GM18951 (cell line): ENCODE measurements around the gene SORCS1.

ENCODE experiments used
- POLR2A ChIP-seq: IDR thresholded peaks from 4 replicates; pipeline ENCODE4 v1.6.1; 2011; ENCODE audit warnings: mild to moderate bottlenecking; ENCODE audit not compliant: insufficient read length, insufficient read depth; ENCODE audit errors: extremely low read depth
- in situ Hi-C: fragments of 300-500 bp; cut with MboI; formaldehyde crosslinking; loops from one replicate; pipeline ENCODE4 v1.12.0; 2022; ENCODE audit warnings: low sequenced_read_pairs, mixed read lengths, inconsistent platforms; ENCODE audit not compliant: unreplicated experiment

The SORCS1 gene

DNA sequence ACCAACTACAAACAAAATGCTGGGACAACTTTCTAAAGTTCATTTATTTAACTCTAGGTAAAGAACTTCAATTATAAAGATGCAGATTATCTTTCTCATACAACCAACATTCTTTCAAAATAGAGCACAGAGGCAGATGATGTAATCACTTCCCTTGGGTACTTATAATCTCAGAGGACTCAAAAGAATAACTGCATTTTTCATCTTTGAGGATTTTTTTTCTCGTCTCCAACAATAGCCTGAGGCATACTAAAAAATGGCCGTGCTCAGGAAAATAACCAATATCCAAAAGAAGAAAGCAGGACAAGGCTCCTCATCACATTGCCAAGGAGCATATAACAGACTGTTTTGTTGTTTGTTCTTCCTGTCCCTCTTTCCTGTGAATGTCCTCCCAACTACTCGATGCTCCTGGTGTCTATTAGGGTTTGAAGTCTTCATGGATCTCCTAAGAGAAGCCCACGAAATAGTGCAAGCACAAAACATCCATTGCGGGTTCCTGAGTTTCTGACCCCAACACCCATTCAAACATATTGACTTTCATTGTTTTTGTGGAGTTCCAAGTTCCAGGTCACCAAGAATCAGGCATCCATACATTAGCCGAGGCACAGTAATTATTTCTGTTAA is 182.9 kb downstream of the SORCS1 start:
- TF ChIP-seq POLR2A = no peak
- in situ Hi-C loops = loop anchor here (10.0 kb wide), 1 partner anchor 187 kb away; no protein-coding TSS in a partner anchor

DNA sequence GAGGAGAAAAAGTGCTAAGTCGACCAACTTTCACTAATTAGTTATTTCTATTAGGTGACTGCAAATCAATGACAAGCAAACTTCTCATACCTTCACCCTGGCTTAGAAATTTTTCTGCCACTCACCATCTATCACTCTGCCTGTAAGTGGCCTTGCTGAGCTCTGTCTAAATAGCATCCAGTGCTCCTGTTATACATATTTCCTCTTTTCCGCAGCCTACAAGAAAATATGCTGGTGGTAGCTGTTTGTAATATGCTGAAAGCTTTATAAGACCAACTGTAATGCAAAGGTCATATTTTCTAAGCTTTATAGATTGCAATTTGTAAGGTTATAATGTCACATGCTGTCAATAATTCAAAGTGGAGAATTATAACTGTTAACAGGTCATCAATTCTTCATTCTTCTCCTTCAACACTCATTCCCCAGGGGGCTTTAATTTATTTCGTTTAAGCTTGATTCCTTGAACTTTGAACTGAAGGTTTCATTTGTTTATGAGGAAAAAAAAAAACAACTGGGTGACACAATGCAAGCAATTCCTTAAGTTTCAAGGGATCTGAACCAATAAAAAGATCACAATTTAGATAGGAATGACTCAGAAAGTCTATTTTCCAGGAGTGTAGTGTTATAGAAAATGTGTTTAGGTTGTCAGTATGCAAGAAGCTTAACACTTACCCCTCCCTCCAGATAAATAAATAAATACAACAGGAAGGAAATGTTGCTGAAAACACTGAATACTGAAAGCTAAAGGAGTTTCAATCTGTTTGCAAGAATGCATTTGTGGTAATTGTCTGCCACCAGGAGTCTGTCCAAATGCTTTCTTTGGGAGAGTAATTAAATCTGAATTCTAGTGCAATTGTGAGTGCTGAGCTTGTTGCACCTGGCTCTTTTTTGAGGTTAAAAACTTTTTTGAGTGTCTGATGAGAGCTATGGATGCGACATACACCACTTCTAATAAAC is 183.7 kb downstream of the SORCS1 start:
- TF ChIP-seq POLR2A = no peak
- in situ Hi-C loops = loop anchor here (10.0 kb wide), 1 partner anchor 186 kb away; no protein-coding TSS in a partner anchor

DNA sequence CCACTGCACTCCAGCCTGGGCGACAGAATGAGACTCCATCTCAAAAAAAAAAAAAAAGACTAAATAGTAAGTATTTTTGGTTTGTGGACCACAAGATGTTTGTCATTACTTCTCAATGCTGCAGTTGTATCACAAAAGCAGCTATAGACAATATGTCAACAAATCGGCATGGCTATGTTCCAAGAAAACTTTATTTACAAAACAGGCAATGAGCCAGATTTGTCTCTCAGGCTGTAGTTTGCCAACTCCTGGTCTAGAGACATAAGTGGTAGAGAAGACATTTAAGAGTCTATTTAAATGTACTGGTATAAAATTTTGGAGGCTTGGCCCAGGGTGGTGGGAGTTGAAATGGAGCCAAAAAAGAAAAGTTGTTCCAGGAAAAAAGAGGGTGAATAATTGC is 185.8 kb downstream of the SORCS1 start:
- TF ChIP-seq POLR2A = no peak
- in situ Hi-C loops = no loop called here

DNA sequence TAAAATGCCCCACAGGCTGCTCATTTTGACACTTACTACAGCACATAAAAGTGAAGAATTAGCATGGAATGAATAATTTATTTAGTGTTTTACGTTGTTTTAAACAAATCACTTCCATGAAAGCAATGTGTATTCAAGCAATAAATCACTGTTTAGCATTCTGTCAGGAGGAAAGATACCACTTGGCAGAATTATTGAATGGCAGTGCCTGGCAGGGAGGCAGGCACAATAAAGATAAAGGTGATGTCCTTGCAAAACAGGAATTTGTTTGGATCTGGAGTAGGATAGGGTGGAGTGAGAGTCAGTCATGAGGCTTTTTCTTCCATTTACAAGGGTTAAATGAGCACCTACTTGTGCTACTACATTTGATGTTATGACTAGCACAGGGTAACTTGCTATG is 190.8 kb downstream of the SORCS1 start:
- no peak for TF ChIP-seq POLR2A
- in situ Hi-C loops = no loop called here

DNA sequence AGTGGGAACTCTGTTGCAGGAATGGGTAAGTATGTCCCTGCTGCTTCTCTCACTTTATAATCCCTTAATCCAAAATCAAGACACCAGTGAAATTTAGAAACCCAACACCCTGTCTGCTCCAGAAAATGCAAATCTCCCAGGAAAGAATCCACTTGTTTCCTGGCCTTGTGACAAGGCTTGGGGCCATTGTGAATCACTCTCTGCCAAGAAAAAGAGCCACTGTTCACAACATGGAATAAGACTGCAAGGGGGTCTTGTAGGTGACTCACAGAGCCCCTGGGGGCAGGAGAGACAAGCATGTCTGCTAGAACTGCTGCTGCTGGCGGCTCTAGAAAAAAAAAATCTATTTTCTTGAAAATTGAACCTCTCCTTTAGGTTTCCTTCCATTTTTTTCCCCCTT is 191.2 kb downstream of the SORCS1 start:
- no peak for TF ChIP-seq POLR2A
- in situ Hi-C loops = no loop called here

DNA sequence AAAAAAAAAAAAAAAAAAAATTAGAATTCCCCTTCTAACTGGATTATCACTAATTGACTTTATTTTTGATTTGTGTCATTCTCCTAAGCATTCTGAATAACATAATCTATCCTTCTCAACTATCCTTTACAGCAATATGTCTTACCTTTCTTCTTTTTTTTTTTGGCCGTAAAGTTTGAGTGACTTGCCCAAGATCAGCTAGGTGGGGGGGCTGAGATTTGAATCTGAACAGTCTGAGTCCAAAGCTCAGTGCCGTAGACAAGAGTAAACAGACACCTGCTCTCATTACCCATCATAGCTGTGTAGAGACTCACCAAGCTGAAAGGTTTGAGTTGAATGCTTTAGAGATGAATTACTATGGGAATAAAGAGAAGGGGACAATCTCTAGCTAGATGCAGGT is 192.1 kb downstream of the SORCS1 start:
- in situ Hi-C loops = no loop called here
- no peak for TF ChIP-seq POLR2A

DNA sequence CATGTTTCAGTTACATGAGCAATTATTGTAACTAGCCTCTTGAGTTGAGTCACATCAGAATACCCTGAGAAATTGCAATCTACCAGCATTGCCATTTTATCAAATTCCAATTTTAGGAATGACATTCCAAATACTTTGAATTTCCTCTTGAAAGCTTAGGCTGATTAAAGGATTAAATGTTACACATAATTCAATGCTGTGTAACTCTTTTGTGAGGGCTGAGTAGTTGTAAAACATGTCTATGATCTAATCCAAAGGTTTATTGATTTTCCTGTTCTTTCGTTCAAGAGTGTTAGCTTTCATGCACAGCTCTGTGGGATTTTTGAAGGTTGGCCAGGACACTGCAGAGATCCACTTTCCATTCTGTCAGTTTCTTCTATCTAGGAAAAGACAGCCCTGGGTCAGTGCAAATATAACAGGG is 193.1 kb downstream of the SORCS1 start:
- in situ Hi-C loops = no loop called here
- no peak for TF ChIP-seq POLR2A

DNA sequence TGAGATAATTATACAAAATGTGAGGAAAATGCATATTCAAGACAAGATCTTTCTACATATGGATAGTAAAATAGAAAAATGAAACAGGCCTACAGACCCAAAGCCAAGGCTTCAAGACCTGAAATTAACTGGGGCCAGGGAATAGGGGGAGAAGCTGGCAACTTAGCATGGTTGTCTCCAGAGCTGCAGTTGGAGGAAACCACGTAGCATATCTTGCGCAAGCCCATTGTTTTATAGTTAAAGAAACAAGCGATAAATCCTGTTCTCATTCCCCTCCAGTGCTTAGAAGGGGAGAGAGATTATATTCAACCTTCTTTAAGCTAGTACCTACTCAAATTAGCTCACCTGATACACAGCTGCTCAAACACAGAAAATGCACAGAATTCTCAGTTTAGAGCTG is 197.1 kb downstream of the SORCS1 start:
- in situ Hi-C loops = no loop called here
- TF ChIP-seq POLR2A = no peak

DNA sequence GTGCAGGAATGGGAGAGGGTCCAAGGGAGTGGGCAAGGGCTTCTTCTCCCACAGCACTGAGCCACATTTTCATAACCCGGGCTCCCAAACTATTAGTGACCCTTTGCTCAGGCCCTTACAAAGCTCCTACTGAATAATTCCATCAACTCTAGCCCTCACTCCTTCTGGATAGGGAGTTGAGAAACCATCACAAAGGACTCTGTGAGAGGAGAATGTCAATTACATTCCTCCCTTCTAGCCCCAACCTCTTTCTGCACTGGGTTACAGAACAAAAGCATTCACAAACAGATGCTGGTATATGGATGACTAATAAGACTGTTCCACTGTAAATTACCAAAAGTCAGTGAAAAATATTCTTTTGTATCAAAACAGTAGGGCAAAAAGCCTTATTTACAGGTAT is 203.7 kb downstream of the SORCS1 start:
- TF ChIP-seq POLR2A = no peak
- in situ Hi-C loops = no loop called here

DNA sequence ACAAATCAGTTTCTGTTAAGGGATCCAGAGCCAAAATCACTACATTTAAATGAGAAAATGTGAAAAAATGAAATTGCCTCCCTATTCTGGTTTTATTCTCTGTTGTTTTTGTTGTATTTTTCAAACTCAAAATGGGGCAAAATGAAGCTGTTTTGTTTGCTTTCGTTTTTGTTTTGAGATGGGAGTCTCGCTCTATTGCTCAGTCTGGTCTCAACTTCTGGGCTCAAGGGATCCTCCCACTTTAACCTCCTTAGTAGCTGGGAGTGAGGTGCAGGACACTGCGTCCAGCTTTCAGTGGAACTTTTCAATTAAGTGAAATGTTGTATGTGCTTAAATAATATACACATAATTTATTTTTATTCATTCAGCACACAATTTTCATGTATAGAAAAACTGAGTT is 205.0 kb downstream of the SORCS1 start:
- TF ChIP-seq POLR2A = no peak

DNA sequence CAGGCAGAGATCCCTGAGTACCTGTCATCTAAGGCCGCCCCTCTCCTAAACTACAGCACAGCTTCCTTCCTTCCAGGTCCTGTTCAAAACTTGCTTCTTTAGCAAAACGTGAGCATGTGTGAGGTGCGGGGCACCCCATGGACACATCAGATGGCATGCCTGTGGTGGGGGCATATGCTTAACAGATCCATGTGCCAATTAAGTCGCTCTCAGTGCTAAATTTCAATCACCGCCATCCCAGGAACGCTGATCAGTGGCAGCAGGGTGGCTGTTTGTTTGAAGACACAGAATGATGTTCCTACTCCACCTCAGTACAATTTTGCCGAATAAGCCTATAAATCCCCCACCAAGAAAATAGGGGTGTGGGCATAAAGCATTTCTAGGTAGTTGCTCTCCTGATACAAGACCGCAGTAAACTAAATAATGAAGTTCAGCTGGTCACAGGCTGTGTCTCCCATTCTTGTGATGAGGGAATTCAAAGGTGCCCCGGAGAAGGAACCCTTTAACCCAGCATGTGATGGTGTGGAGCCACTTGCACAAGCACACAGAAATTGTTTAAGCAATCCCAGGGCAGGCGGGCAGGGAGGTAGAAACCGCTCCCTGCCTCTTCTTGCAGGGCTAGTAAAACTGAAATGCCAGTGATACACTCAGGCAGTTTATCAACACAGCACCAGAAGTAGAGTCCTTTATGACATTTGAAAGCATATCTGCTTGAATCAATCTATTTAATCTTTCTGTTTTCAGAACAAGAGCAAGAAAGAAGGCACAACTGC is 205.7 kb downstream of the SORCS1 start:
- in situ Hi-C loops = no loop called here
- TF ChIP-seq POLR2A = no peak

More for the DNA sequence above, 205.0 kb downstream of the SORCS1 start:
- in situ Hi-C loops = no loop called here

DNA sequence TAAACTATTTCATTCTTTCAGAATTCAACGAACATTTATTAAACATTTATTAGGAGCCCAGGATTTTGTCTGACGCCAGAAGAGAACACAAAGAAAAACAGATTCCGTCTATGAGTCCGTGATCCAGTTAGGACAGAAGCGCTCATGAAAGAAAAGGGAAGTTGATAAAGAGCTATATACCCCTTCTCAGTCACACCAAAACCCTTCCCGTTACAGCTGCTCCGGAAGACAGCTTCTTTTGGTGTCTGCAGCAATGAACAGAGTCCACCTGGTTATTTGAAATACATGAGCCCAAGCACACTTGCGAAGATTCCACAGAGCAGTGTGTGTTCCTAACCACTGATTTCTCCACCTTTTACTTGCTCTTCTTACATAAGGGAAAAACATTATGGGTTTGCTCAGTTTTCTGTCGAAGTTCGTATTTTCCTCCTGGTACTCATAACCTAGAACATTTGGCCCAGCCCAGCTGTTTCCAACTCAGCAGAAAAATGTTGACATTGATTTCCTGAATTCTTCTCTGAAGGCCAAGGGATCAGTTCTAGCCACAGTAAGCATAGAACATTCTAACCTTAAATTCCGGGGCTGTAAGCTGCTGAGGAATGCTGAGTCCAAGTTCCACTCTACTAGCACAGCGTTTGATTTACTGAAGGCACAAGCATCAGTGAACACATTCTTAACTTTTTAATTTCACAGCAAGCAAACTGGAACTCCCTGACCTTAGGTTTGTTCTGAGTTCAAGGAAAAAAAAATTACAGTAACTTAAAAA is 206.5 kb downstream of the SORCS1 start:
- no peak for TF ChIP-seq POLR2A
- in situ Hi-C loops = no loop called here
